ENCODE results near the gene MYZAP.

MYZAP gene

GRCh38 chr15:57652481-57652880, 60.8 kb downstream of the MYZAP start:
- no peaks in the 10 kb centered on the region for H3K27me3 ChIP-seq (replicated peaks; ENCODE audit: control insufficient read depth, insufficient read depth, low read length, poor library complexity, severe bottlenecking)
- H3K4me3 ChIP-seq (ENCODE audit: insufficient read depth, low read depth, low read length, poor library complexity, severe bottlenecking) = no peak overlapping the region

DNA sequence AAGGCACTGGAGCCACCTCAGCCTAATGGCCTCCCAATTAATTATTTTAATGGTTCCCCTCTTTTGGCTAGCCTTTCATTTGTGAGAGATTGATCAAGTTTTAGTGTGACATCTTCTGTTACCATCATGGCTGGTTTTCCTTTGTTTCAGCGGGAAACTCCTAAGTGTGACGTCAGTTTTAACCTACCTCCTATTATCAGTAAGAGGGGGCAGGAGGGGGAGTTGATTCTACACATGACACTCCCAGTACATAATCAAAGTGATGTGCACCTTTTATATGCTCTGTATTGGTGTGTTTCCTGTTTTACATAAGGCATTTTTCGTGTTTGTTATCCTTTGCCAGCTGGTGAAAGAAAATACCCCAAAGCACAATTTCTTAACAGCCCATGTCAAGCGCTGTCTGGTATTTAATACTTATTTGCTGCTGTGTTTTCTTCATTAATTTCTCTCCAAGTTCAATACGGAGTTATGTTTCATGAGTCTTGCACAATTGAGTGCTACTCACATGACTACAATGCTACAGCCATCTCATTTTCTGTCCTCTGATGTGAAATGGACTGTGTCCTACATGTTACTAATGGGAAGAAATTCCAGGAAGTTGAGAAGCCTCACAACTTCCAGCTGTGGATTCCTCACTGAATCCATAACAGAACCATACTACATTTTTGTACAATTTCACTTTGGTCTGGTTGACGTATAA, 62.6 kb downstream of the MYZAP start:
- DNase-seq = no peak
- H3K36me3 ChIP-seq (ENCODE audit: control insufficient read depth, insufficient read depth, low read length) = no peaks in the 10 kb centered on the region
- H3K4me1 ChIP-seq (ENCODE audit: control insufficient read depth, insufficient read depth, low read length, poor library complexity, severe bottlenecking) = no peaks in the 10 kb centered on the region
- no peak overlapping the region for H3K4me3 ChIP-seq (ENCODE audit: insufficient read depth, low read depth, low read length, poor library complexity, severe bottlenecking)
- H3K27me3 ChIP-seq (replicated peaks; ENCODE audit: control insufficient read depth, insufficient read depth, low read length, poor library complexity, severe bottlenecking) = no peaks in the 10 kb centered on the region
- H3K9me3 ChIP-seq (ENCODE audit: control insufficient read depth, low read length) = no peaks in the 10 kb centered on the region
- no peak overlapping the region for H3K27ac ChIP-seq (ENCODE audit: insufficient read depth, low read length, poor library complexity, severe bottlenecking)

More at GRCh38 chr15:57652481-57652880, 60.8 kb downstream of the MYZAP start:
- no peaks in the 10 kb centered on the region for H3K4me1 ChIP-seq (ENCODE audit: control insufficient read depth, insufficient read depth, low read length, poor library complexity, severe bottlenecking)
- no peaks in the 10 kb centered on the region for H3K9me3 ChIP-seq (ENCODE audit: control insufficient read depth, low read length)
- no peak for DNase-seq
- H3K36me3 ChIP-seq (ENCODE audit: control insufficient read depth, insufficient read depth, low read length) = no peaks in the 10 kb centered on the region
- H3K27ac ChIP-seq (ENCODE audit: insufficient read depth, low read length, poor library complexity, severe bottlenecking) = no peak overlapping the region

GRCh38 chr15:57655053-57655452, 63.3 kb downstream of the MYZAP start:
- no peak overlapping the region for H3K27ac ChIP-seq (ENCODE audit: insufficient read depth, low read length, poor library complexity, severe bottlenecking)
- no peak for DNase-seq
- H3K36me3 ChIP-seq (ENCODE audit: control insufficient read depth, insufficient read depth, low read length) = no peaks in the 10 kb centered on the region
- H3K27me3 ChIP-seq (replicated peaks; ENCODE audit: control insufficient read depth, insufficient read depth, low read length, poor library complexity, severe bottlenecking) = no peaks in the 10 kb centered on the region
- no peaks in the 10 kb centered on the region for H3K9me3 ChIP-seq (ENCODE audit: control insufficient read depth, low read length)
- no peaks in the 10 kb centered on the region for H3K4me1 ChIP-seq (ENCODE audit: control insufficient read depth, insufficient read depth, low read length, poor library complexity, severe bottlenecking)
- H3K4me3 ChIP-seq (ENCODE audit: insufficient read depth, low read depth, low read length, poor library complexity, severe bottlenecking) = no peak overlapping the region

GRCh38 chr15:57655809-57656208, 64.1 kb downstream of the MYZAP start:
- Histone ChIP-seq H3K27me3 (replicated peaks; ENCODE audit: control insufficient read depth, insufficient read depth, low read length, poor library complexity, severe bottlenecking) (no peaks in the 10 kb centered on the region), H3K4me1 (ENCODE audit: control insufficient read depth, insufficient read depth, low read length, poor library complexity, severe bottlenecking) (no peaks in the 10 kb centered on the region), H3K9me3 (ENCODE audit: control insufficient read depth, low read length) (no peaks in the 10 kb centered on the region), H3K36me3 (ENCODE audit: control insufficient read depth, insufficient read depth, low read length) (no peaks in the 10 kb centered on the region), H3K27ac (ENCODE audit: insufficient read depth, low read length, poor library complexity, severe bottlenecking) (no peak overlapping the region), H3K4me3 (ENCODE audit: insufficient read depth, low read depth, low read length, poor library complexity, severe bottlenecking) (no peak overlapping the region)
- DNase-seq = no peak

DNA sequence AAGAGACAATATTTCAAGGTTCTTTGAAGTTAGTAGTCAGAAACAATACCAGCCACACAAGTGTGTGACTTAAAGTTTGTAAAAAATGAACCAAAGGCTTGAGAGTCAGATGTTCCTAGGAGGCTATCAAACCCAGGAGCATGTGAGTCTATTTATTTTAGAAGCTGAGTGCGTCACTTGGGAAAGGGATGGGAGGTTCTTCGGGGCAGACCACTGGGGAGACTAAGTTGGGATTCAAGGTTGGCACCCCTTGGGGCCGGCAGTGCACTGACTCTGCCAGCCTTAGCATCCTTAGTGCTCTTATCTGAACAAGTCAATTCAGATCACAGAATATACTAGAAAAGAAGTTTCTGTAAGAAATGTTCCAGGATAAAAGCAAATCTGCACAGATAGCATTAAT, 64.7 kb downstream of the MYZAP start:
- Histone ChIP-seq H3K27me3 (replicated peaks; ENCODE audit: control insufficient read depth, insufficient read depth, low read length, poor library complexity, severe bottlenecking) (no peaks in the 10 kb centered on the region), H3K4me1 (ENCODE audit: control insufficient read depth, insufficient read depth, low read length, poor library complexity, severe bottlenecking) (no peaks in the 10 kb centered on the region), H3K4me3 (ENCODE audit: insufficient read depth, low read depth, low read length, poor library complexity, severe bottlenecking) (no peak overlapping the region), H3K9me3 (ENCODE audit: control insufficient read depth, low read length) (no peaks in the 10 kb centered on the region), H3K36me3 (ENCODE audit: control insufficient read depth, insufficient read depth, low read length) (no peaks in the 10 kb centered on the region), H3K27ac (ENCODE audit: insufficient read depth, low read length, poor library complexity, severe bottlenecking) (no peak overlapping the region)
- no peak for DNase-seq

DNA sequence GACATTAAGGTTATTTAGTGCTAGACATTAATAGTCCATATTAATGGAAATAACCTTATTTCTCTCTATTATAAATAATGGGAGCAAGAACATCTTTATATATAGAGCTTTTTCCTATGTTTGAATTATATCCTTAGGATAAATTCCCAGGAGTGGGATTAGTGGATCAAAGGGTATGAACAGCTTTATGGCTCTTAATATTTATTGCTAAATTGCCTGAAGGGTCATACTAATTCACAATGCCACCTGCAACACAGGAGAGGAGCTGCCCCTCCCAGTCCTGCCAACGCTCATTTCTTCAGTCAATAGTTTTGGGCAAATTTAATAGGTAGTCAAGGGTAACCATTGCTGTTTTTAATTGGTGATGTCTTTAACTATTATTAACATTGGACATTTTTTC, 65.9 kb downstream of the MYZAP start:
- no peak for DNase-seq
- Histone ChIP-seq H3K4me1 (ENCODE audit: control insufficient read depth, insufficient read depth, low read length, poor library complexity, severe bottlenecking) (no peaks in the 10 kb centered on the region), H3K36me3 (ENCODE audit: control insufficient read depth, insufficient read depth, low read length) (no peaks in the 10 kb centered on the region), H3K27ac (ENCODE audit: insufficient read depth, low read length, poor library complexity, severe bottlenecking) (no peak overlapping the region), H3K9me3 (ENCODE audit: control insufficient read depth, low read length) (no peaks in the 10 kb centered on the region), H3K4me3 (ENCODE audit: insufficient read depth, low read depth, low read length, poor library complexity, severe bottlenecking) (no peak overlapping the region), H3K27me3 (replicated peaks; ENCODE audit: control insufficient read depth, insufficient read depth, low read length, poor library complexity, severe bottlenecking) (no peaks in the 10 kb centered on the region)

- Histone ChIP-seq H3K4me3 (ENCODE audit: insufficient read depth, low read depth, low read length, poor library complexity, severe bottlenecking) (no peak overlapping the region), H3K9me3 (ENCODE audit: control insufficient read depth, low read length) (no peaks in the 10 kb centered on the region), H3K27ac (ENCODE audit: insufficient read depth, low read length, poor library complexity, severe bottlenecking) (no peak overlapping the region), H3K27me3 (replicated peaks; ENCODE audit: control insufficient read depth, insufficient read depth, low read length, poor library complexity, severe bottlenecking) (peaks cover 3% of the 10 kb centered on the region), H3K4me1 (ENCODE audit: control insufficient read depth, insufficient read depth, low read length, poor library complexity, severe bottlenecking) (no peaks in the 10 kb centered on the region), H3K36me3 (ENCODE audit: control insufficient read depth, insufficient read depth, low read length) (no peaks in the 10 kb centered on the region)
- no peak for DNase-seq
Measured at GRCh38 chr15:57662091-57662744, 70.5 kb downstream of the MYZAP start.

- Histone ChIP-seq H3K27me3 (replicated peaks; ENCODE audit: control insufficient read depth, insufficient read depth, low read length, poor library complexity, severe bottlenecking) (peaks cover 3% of the 10 kb centered on the region), H3K36me3 (ENCODE audit: control insufficient read depth, insufficient read depth, low read length) (no peaks in the 10 kb centered on the region), H3K9me3 (ENCODE audit: control insufficient read depth, low read length) (no peaks in the 10 kb centered on the region), H3K27ac (ENCODE audit: insufficient read depth, low read length, poor library complexity, severe bottlenecking) (no peak overlapping the region), H3K4me3 (ENCODE audit: insufficient read depth, low read depth, low read length, poor library complexity, severe bottlenecking) (no peak overlapping the region), H3K4me1 (ENCODE audit: control insufficient read depth, insufficient read depth, low read length, poor library complexity, severe bottlenecking) (no peaks in the 10 kb centered on the region)
- no peak for DNase-seq
Measured at GRCh38 chr15:57662802-57663201, 71.1 kb downstream of the MYZAP start.

- Histone ChIP-seq H3K27ac (ENCODE audit: insufficient read depth, low read length, poor library complexity, severe bottlenecking) (no peak overlapping the region), H3K36me3 (ENCODE audit: control insufficient read depth, insufficient read depth, low read length) (no peaks in the 10 kb centered on the region), H3K4me3 (ENCODE audit: insufficient read depth, low read depth, low read length, poor library complexity, severe bottlenecking) (no peak overlapping the region), H3K27me3 (replicated peaks; ENCODE audit: control insufficient read depth, insufficient read depth, low read length, poor library complexity, severe bottlenecking) (peaks cover 3% of the 10 kb centered on the region), H3K9me3 (ENCODE audit: control insufficient read depth, low read length) (no peaks in the 10 kb centered on the region), H3K4me1 (ENCODE audit: control insufficient read depth, insufficient read depth, low read length, poor library complexity, severe bottlenecking) (no peaks in the 10 kb centered on the region)
- DNase-seq = no peak
Measured at GRCh38 chr15:57663262-57663661, 71.6 kb downstream of the MYZAP start.

DNA sequence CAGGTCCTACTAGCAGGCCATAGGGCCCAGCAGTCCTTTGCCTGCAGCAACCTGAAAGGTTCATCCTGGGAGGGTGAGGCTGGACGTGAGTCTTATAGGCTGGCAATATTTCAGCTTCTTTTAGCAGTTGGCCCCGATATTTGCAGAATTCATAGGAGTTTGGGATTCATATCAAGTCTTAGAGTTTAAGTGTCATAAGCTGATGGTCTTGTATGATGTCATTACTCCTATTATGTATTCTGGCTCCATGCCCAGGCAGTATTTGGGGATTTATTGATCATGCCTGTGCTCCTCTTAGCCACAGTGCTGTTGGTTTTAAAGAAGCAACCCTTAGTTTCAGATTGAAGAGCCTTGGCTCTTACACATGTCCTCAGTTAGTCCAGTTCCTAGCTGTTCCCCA, 73.5 kb downstream of the MYZAP start:
- Histone ChIP-seq H3K4me3 (ENCODE audit: insufficient read depth, low read depth, low read length, poor library complexity, severe bottlenecking) (no peak overlapping the region), H3K36me3 (ENCODE audit: control insufficient read depth, insufficient read depth, low read length) (no peaks in the 10 kb centered on the region), H3K4me1 (ENCODE audit: control insufficient read depth, insufficient read depth, low read length, poor library complexity, severe bottlenecking) (no peaks in the 10 kb centered on the region), H3K27me3 (replicated peaks; ENCODE audit: control insufficient read depth, insufficient read depth, low read length, poor library complexity, severe bottlenecking) (peaks cover 3% of the 10 kb centered on the region), H3K27ac (ENCODE audit: insufficient read depth, low read length, poor library complexity, severe bottlenecking) (no peak overlapping the region), H3K9me3 (ENCODE audit: control insufficient read depth, low read length) (no peaks in the 10 kb centered on the region)
- DNase-seq = no peak
